HCT116 (cell line): ENCODE results near the gene SEPHS1. TPM values are rescaled to one million over a fixed set of nuclear protein-coding genes. Genes with fewer than 3 reads are reported as not detected.

Source experiments
- ATAC-seq: fragments of 200-7000 bp; cut with Tn5 transposase; 2 replicates; pipeline ENCODE4 v1.9.1; 2020; ENCODE audit warnings: mild to moderate bottlenecking, moderate library complexity
- BruUV-seq: library from RNA; stranded (reverse); fragments of 400-500 nt; replicated peaks from 2 replicates; lab custom pipeline; 2021; lab: Mats Ljungman, UMichigan
- CTCF ChIA-PET: fragments of 300-600 bp; sonication (Branson Sonifier 250); formaldehyde crosslinking; loops from one replicate; lab custom pipeline; 2021; ENCODE audit warnings: antibody characterized with exemption; lab: Charles Lee
- POLR2A ChIA-PET: fragments of 300-600, 350-600 bp; sonication (Branson Sonifier 250); formaldehyde crosslinking; loops from one replicate; lab custom pipeline; 2021; ENCODE audit warnings: antibody characterized with exemption; lab: Charles Lee
- RAD21 ChIA-PET, 2 experiments: fragments of 300-600 bp; sonication (Branson Sonifier 250); formaldehyde crosslinking; loops; one replicate each; lab custom pipeline; 2023; ENCODE audit warnings: low total read pairs in 2 of 2; ENCODE audit not compliant: uncharacterized antibody in 2 of 2, unreplicated experiment in 2 of 2, low non-redundant PET in 1 of 2; lab: Charles Lee
- DNase-seq: peaks from one replicate; pipeline ENCODE4 v3.0.0-alpha.2; 2010; ENCODE audit warnings: low read depth, low spot score
- H2AFZ ChIP-seq: fragments of 200-600 bp; shearing (Covaris generic), sonication (generic); 2 replicates; pipeline ENCODE4 v1.6.1; 2017; ENCODE audit warnings: low read depth, mixed run types, mixed read lengths, antibody characterized with exemption, low read length; ENCODE audit not compliant: poor library complexity, severe bottlenecking
- H3K27ac ChIP-seq: 2 replicates; pipeline ENCODE4 v1.5.1; 2012; ENCODE audit warnings: low read depth, low read length
- H3K27me3 ChIP-seq: fragments of 200-600 bp; sonication (generic); 2 replicates; pipeline ENCODE4 v1.6.1; 2016; ENCODE audit warnings: mixed run types, low read length, mixed read lengths; ENCODE audit not compliant: insufficient read depth
- H3K36me3 ChIP-seq, 2 experiments: fragments of 200-500 bp in 1 of 2; fragments of 200-600 bp in 1 of 2; sonication (Bioruptor generic) in 1 of 2; sonication (generic) in 1 of 2; 2 replicates each; pipeline versions ENCODE4 v1.5.1 to v1.6.1; 2014 to 2016; ENCODE audit warnings: low read length in 2 of 2, inconsistent platforms in 1 of 2, mixed read lengths in 1 of 2, mixed run types in 1 of 2; ENCODE audit not compliant: insufficient read depth in 2 of 2, control insufficient read depth in 1 of 2
- H3K4me1 ChIP-seq, 2 experiments: fragments of 200-600 bp in 1 of 2; sonication (generic) in 1 of 2; 2 replicates each; pipeline versions ENCODE4 v1.5.1 to v1.6.1; 2012 to 2017; ENCODE audit warnings: low read length in 2 of 2, inconsistent platforms in 1 of 2, mild to moderate bottlenecking in 1 of 2, mixed read lengths in 1 of 2, mixed run types in 1 of 2, moderate library complexity in 1 of 2; ENCODE audit not compliant: insufficient read depth in 2 of 2, control insufficient read depth in 1 of 2
- H3K4me2 ChIP-seq: fragments of 200-600 bp; sonication (generic); 2 replicates; pipeline ENCODE4 v1.6.1; 2017; ENCODE audit warnings: mixed run types, low read length, mixed read lengths
- H3K4me3 ChIP-seq, 2 experiments: fragments of 200-600 bp in 1 of 2; sonication (generic) in 1 of 2; replicated peaks in 1 of 2; 2 replicates each; pipeline ENCODE4 v1.5.1; 2011 to 2016; ENCODE audit warnings: low read length in 2 of 2, control low read depth in 1 of 2, low read depth in 1 of 2, mild to moderate bottlenecking in 1 of 2, mixed read lengths in 1 of 2, mixed run types in 1 of 2
- H3K79me2 ChIP-seq: fragments of 200-600 bp; sonication (generic); 2 replicates; pipeline ENCODE4 v1.6.1; 2017; ENCODE audit warnings: mild to moderate bottlenecking, mixed run types, low read length, moderate library complexity, mixed read lengths; ENCODE audit not compliant: insufficient read depth
- H3K9ac ChIP-seq: fragments of 200-600 bp; sonication (generic); 2 replicates; pipeline ENCODE4 v1.6.1; 2016; ENCODE audit warnings: low read length, mixed read lengths
- H3K9me2 ChIP-seq: fragments of 200-600 bp; sonication (generic), shearing (Covaris generic); 2 replicates; pipeline ENCODE4 v1.6.1; 2017; ENCODE audit warnings: mixed run types, mild to moderate bottlenecking, moderate library complexity; ENCODE audit not compliant: insufficient read depth
- H3K9me3 ChIP-seq, 2 experiments: fragments of 200-500 bp in 1 of 2; fragments of 200-600 bp in 1 of 2; sonication (Bioruptor generic) in 1 of 2; sonication (generic) in 1 of 2; 2 replicates each; pipeline ENCODE4 v1.6.1; 2014 to 2017; ENCODE audit warnings: low read length in 2 of 2, mixed read lengths in 2 of 2, inconsistent platforms in 1 of 2, low read depth in 1 of 2, mild to moderate bottlenecking in 1 of 2, mixed run types in 1 of 2, moderate library complexity in 1 of 2; ENCODE audit not compliant: control insufficient read depth in 1 of 2, insufficient read depth in 1 of 2
- H4K20me1 ChIP-seq: fragments of 200-600 bp; sonication (generic), shearing (Covaris generic); 2 replicates; pipeline ENCODE4 v1.6.1; 2017; ENCODE audit warnings: mixed run types, mild to moderate bottlenecking, moderate library complexity; ENCODE audit not compliant: insufficient read depth
- CTCF ChIP-seq, 3 experiments: fragments of 200-600 bp in 1 of 3; sonication (generic) in 1 of 3; IDR thresholded peaks in 2 of 3; conservative IDR thresholded peaks in 1 of 3; 2 replicates each; pipeline ENCODE4 v1.5.1; 2012 to 2017; ENCODE audit warnings: low read depth in 2 of 3, low read length in 2 of 3, antibody characterized with exemption in 1 of 3, borderline replicate concordance in 1 of 3, control low read depth in 1 of 3, mild to moderate bottlenecking in 1 of 3, mixed read lengths in 1 of 3, mixed run types in 1 of 3, moderate library complexity in 1 of 3; ENCODE audit not compliant: insufficient read depth in 1 of 3
- EGR1 ChIP-seq: IDR thresholded peaks from 2 replicates; pipeline ENCODE4 v1.6.1; 2012; ENCODE audit warnings: low read depth
- ELF1 ChIP-seq: IDR thresholded peaks from 2 replicates; pipeline ENCODE4 v1.6.1; 2012; ENCODE audit warnings: low read depth, borderline replicate concordance
- EZH2phosphoT487 ChIP-seq: fragments of 200-600 bp; IDR thresholded peaks from 2 replicates; pipeline ENCODE4 v1.6.1; 2018; ENCODE audit warnings: antibody characterized with exemption, borderline replicate concordance
- FOSL1 ChIP-seq: IDR thresholded peaks from 2 replicates; pipeline ENCODE4 v1.6.1; 2012; ENCODE audit warnings: low read depth
- ZBTB33 ChIP-seq: IDR thresholded peaks from 2 replicates; pipeline ENCODE4 v1.6.1; 2011; ENCODE audit warnings: mild to moderate bottlenecking, low read length, moderate library complexity; ENCODE audit not compliant: insufficient replicate concordance; ENCODE audit errors: extremely low read depth
- intact Hi-C: fragments of 100-400 bp; cut with micrococcal nuclease; formaldehyde crosslinking; loops from 2 replicates; pipeline ENCODE4 v1.10.0; 2022
- total RNA-seq: library from RNA; stranded (reverse); gene quantifications from one replicate; pipeline ENCODE4 v1.2.1, GENCODE V29; 2021; ENCODE audit not compliant: unreplicated experiment

The SEPHS1 gene
- total RNA-seq, 1 experiment from 2014 or later = 51.7 TPM

GRCh38 chr10:13356392-13356791 is 8.3 kb upstream of the SEPHS1 start:
- Histone ChIP-seq H3K79me2 (no peaks in the 10 kb centered on the region), H3K4me1 (no peaks in the 10 kb centered on the region), H3K4me2 (no peak overlapping the region), H4K20me1 (no peaks in the 10 kb centered on the region), H3K9ac (no peak overlapping the region), H3K27ac (no peak overlapping the region), H3K4me3 (no peak overlapping the region), H2AFZ (no peak overlapping the region), H3K27me3 (no peaks in the 10 kb centered on the region), H3K9me3 (no peaks in the 10 kb centered on the region), H3K9me2 (no peaks in the 10 kb centered on the region), H3K36me3 (no peaks in the 10 kb centered on the region)
- intact Hi-C loops = no loop called here
- ChIA-PET RAD21 (no interaction called here), CTCF (interaction anchor here (0.9 kb wide), 1 partner anchor 16 kb away, joined by 5 read pairs; no protein-coding TSS in a partner anchor), POLR2A (no interaction called here)
- no TSS peak for BruUV-seq
- no peak for DNase-seq
- no peak for TF ChIP-seq ELF1
- TF ChIP-seq ZBTB33 = no peak
- TF ChIP-seq EZH2phosphoT487 = no peak
- TF ChIP-seq EGR1 = no peak
- TF ChIP-seq CTCF (IDR thresholded peaks at IDR 0.05 in 2 of 3, conservative IDR thresholded peaks at IDR 0.05 in 1 of 3; ENCODE audit: borderline replicate concordance in 1 of 3, insufficient read depth in 1 of 3, low read depth in 2 of 3, low read length in 2 of 3) = no peak
- no peak for TF ChIP-seq FOSL1
- TF ChIP-seq, all 23 proteins: peak for 0
- no peak for ATAC-seq
